PC-9 (cell line): ENCODE data around the gene PFKFB1.

Source experiments
- EZH2 ChIP-seq: fragments of 200-600 bp; sonication (generic); IDR thresholded peaks from 2 replicates; pipeline ENCODE4 v1.8.0; 2017; ENCODE audit warnings: antibody characterized with exemption, low read depth
- TF ChIP-seq, protein P1 (sequence below): fragments of 200-600 bp; sonication (generic); conservative IDR thresholded peaks from 2 replicates; pipeline ENCODE4 v1.6.1; 2017; ENCODE audit warnings: mixed run types, antibody characterized with exemption, mild to moderate bottlenecking, moderate library complexity

- TF ChIP-seq, protein P1, sequence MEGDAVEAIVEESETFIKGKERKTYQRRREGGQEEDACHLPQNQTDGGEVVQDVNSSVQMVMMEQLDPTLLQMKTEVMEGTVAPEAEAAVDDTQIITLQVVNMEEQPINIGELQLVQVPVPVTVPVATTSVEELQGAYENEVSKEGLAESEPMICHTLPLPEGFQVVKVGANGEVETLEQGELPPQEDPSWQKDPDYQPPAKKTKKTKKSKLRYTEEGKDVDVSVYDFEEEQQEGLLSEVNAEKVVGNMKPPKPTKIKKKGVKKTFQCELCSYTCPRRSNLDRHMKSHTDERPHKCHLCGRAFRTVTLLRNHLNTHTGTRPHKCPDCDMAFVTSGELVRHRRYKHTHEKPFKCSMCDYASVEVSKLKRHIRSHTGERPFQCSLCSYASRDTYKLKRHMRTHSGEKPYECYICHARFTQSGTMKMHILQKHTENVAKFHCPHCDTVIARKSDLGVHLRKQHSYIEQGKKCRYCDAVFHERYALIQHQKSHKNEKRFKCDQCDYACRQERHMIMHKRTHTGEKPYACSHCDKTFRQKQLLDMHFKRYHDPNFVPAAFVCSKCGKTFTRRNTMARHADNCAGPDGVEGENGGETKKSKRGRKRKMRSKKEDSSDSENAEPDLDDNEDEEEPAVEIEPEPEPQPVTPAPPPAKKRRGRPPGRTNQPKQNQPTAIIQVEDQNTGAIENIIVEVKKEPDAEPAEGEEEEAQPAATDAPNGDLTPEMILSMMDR: no peak
- TF ChIP-seq EZH2: no peak
Measured at GRCh38 chrX:55028611-55029010, 34.6 kb upstream of the PFKFB1 start.
